Measurements from ENCODE around the gene MUC6. TPM values are rescaled to one million over a fixed set of nuclear protein-coding genes. Genes with fewer than 3 reads are reported as not detected.
A peak's percentile ranks its signal among the peaks of the same experiment; 100 is the strongest.
"Not testable (repeated sequence)": the region's sequence is repeated elsewhere in the genome, so short reads cannot be mapped to it uniquely, and the experiment has no call there.

The MUC6 gene
- total RNA-seq, 2 donors from 2014 or later = 13.1 TPM; not detected in 1

GRCh38 chr11:1020211-1020905, 16.2 kb downstream of the MUC6 start:
- TF ChIP-seq CTCF (IDR thresholded peaks at IDR 0.05) = no peak
- ATAC-seq (ENCODE audit: insufficient number of reproducible peaks, low FRiP score, low read depth) = no peak
- Histone ChIP-seq H3K4me3 (no peak overlapping the region), H3K27me3 (replicated peaks; ENCODE audit: insufficient read depth) (no peaks in the 10 kb centered on the region), H3K4me1 (ENCODE audit: control insufficient read depth in 1 of 2, low read depth in 2 of 2) (no peaks in the 10 kb centered on the region), H3K36me3 (no peaks in the 10 kb centered on the region), H3K27ac (no peak overlapping the region), H3K9me3 (no peaks in the 10 kb centered on the region)
- no peak for DNase-seq (ENCODE audit: low spot score)

DNA sequence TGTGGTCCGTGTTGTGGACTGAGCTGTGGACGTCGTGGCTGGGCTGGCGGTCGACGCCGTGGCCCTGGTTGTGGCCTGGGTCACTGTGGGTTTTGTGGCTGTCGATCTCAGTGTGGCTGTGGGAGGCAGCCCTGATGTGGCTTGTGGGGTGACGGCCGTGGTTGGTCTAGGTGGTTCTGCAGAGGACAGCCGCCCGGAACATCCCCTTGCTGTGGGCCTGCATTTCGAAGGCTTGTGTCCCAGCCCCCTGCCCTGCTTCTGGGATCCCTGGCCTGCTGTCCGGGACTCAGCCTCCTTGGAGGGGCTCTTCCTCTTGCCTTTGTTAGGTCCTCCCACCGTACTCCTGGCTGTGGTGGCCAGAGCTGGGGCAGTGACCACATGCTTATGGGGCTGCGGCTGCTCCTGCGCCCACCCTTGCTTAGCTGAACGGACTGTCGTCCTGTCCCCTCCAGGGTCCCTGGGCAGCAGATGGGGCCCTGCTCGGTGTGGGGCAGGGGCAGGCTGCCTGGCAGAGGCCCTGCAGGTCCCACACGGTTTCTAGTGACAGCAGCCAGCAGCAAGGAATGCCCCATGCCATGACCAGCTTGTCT, 17.1 kb downstream of the MUC6 start:
- ATAC-seq (ENCODE audit: insufficient number of reproducible peaks, low FRiP score, low read depth) (no peak), DNase-seq (ENCODE audit: low spot score) (no peak)
- H3K27ac ChIP-seq = no peak overlapping the region
- no peaks in the 10 kb centered on the region for H3K36me3 ChIP-seq
- no peaks in the 10 kb centered on the region for H3K27me3 ChIP-seq (replicated peaks; ENCODE audit: insufficient read depth)
- no peaks in the 10 kb centered on the region for H3K9me3 ChIP-seq
- no peak overlapping the region for H3K4me3 ChIP-seq
- no peaks in the 10 kb centered on the region for H3K4me1 ChIP-seq (ENCODE audit: control insufficient read depth in 1 of 2, low read depth in 2 of 2)
- TF ChIP-seq CTCF (IDR thresholded peaks at IDR 0.05) = no peak

DNA sequence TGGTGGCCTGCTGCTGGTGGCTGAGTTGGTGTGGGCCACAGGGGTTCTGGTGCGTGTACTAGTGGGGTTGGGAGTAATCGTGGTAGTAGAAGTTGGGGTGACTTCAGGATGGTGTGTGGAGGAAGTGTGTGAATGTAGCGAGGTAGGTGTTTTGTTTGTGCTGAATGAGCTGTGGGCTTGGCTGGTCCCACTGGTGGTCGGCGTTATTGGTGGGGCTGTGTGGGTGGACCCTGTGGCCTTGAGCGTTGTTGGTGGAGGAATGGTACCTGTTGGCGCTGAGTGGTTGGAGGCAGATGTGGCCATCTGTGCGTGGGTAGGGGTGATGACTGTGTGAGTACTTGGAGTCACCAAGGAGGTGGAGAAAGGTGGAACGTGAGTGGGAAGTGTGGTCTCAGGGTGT, 18.4 kb downstream of the MUC6 start:
- Histone ChIP-seq H3K36me3 (no peaks in the 10 kb centered on the region), H3K4me1 (ENCODE audit: control insufficient read depth in 1 of 2, low read depth in 2 of 2) (no peaks in the 10 kb centered on the region), H3K27ac (no peak overlapping the region), H3K4me3 (no peak overlapping the region), H3K9me3 (no peaks in the 10 kb centered on the region), H3K27me3 (replicated peaks; ENCODE audit: insufficient read depth) (no peaks in the 10 kb centered on the region)
- DNase-seq (ENCODE audit: low spot score) (no peak), ATAC-seq (ENCODE audit: insufficient number of reproducible peaks, low FRiP score, low read depth) (no peak)
- no peak for TF ChIP-seq CTCF (IDR thresholded peaks at IDR 0.05)

GRCh38 chr11:1017269-1018005, 19.1 kb downstream of the MUC6 start:
- TF ChIP-seq CTCF (IDR thresholded peaks at IDR 0.05) = no peak
- no peak for DNase-seq (ENCODE audit: low spot score)
- no peaks in the 10 kb centered on the region for H3K9me3 ChIP-seq

DNA sequence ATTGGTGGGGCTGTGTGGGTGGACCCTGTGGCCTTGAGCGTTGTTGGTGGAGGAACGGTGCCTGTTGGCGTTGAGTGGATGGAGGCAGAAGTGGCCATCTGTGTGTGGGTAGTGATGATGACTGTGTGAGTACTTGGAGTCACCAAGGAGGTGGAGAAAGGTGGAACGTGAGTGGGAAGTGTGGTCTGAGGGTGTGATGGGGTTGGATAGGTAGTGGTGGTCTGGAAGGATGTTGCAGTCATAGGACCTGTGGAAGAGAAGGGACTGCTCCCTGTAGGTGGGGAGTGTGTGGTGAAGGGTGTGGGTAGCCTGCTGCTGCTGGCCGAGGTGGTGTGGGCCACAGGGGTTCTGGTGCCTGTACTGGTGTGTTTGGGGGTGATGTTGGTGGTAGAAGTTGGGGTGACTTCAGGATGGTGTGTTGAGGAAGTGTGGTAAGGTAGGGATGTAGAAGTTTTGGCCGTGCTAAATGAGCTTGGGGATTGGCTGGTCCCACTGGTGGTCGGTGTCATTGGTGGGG, 19.9 kb downstream of the MUC6 start:
- not testable (repeated sequence) for DNase-seq (ENCODE audit: low spot score); H3K4me1 ChIP-seq (ENCODE audit: control insufficient read depth in 1 of 2, low read depth in 2 of 2); H3K36me3 ChIP-seq; H3K27ac ChIP-seq; H3K27me3 ChIP-seq (replicated peaks; ENCODE audit: insufficient read depth); H3K4me3 ChIP-seq; H3K9me3 ChIP-seq
- ATAC-seq (ENCODE audit: insufficient number of reproducible peaks, low FRiP score, low read depth) = peak; percentile 63

More at GRCh38 chr11:1017269-1018005, 19.1 kb downstream of the MUC6 start:
- Histone ChIP-seq H3K4me3 (no peak overlapping the region), H3K27ac (no peak overlapping the region), H3K27me3 (replicated peaks; ENCODE audit: insufficient read depth) (no peaks in the 10 kb centered on the region), H3K4me1 (ENCODE audit: control insufficient read depth in 1 of 2, low read depth in 2 of 2) (no peaks in the 10 kb centered on the region), H3K36me3 (no peaks in the 10 kb centered on the region)
- ATAC-seq (ENCODE audit: insufficient number of reproducible peaks, low FRiP score, low read depth) = peak; percentile 59
